Left renal cortex interstitium (tissue), 4 donors: ENCODE results near the gene IGSF9. TPM values are rescaled to one million over a fixed set of nuclear protein-coding genes. Genes with fewer than 3 reads are reported as not detected.
"Not testable (repeated sequence)": the region's sequence is repeated elsewhere in the genome, so short reads cannot be mapped to it uniquely, and the experiment has no call there.

Experiments
- DNase-seq, 4 donors: peaks; one replicate each; pipeline ENCODE4 v3.0.0-alpha.2; 2013; ENCODE audit warnings: low read depth in 4 of 4, low spot score in 2 of 4, missing footprints in 1 of 4
- polyA plus RNA-seq, 4 donors: library from polyadenylated mRNA; unstranded; fragments of 120-200 nt; gene quantifications; one replicate each; pipeline ENCODE4 v1.2.1, GENCODE V29; 2013; ENCODE audit not compliant: insufficient read length in 4 of 4

The IGSF9 gene
- polyA plus RNA-seq, 4 donors = 10.0 to 26.1 (median 18.3) TPM

DNA sequence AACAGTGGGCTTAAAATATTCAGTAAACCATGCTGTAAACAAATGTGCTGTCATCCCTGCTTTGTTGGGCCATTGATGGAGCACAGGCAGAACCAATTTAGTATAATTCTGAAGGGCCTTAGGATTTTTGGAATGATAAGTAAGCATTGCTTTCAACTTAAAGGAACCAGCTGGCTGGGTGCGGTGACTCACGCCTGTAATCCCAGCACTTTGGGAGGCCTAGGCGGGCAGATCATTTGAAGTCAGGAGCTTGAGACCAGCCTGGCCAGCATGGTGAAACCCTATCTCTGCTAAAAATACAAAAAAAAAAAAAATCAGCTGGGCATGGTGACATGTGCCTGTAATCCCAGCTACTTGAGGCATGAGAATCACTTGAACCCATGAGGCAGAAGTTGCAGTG, 41.4 kb downstream of the IGSF9 start:
- not testable (repeated sequence) for DNase-seq

DNA sequence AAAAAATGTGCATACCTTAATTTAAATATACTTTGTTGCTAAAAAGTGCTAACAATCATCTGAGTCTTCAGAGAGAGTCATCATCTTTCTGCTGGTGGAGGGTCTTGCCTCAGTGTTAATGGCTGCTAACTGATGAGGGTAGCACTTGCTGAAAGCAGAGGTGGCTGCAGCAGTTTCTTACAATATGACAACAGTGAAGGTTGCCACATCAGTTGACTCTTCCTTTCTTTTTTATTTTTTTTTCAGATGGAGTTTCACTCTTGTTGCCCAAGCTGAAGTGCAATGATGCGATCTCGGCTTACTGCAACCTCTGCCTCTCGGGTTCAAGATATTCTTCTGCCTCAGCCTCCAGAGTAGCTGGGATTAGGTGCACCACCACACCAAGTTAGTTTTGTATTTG, 42.9 kb downstream of the IGSF9 start:
- no peak for DNase-seq

DNA sequence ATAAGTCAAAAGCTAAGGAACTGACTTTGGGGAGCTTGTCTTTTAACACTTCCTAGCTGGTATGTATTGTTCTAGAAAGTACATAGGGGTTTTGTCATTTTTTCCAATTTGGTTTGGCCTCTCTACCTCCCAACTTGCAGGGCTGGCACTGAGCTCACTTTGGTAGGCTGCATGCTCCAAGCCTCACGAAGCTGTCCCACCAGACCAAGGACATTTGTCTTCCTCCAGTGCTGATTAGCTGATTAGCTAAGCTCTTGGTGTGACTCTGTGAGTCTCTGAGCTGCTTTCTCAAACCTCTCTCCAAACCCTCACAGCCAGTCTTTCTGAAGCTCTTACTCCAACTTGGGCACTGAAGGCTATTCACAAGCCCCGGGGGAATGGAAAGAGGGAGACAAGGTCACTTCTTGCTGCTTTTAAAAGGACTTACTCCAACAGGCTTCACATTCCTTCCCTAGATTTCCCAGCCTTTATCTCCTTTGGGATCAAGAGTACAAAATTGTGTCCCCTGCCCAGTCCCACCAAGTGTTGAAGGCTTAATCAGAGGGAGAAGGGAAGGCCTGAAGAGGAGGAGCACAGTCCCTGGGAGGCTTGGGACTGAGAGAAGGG, 44.6 kb downstream of the IGSF9 start:
- no peak for DNase-seq

DNA sequence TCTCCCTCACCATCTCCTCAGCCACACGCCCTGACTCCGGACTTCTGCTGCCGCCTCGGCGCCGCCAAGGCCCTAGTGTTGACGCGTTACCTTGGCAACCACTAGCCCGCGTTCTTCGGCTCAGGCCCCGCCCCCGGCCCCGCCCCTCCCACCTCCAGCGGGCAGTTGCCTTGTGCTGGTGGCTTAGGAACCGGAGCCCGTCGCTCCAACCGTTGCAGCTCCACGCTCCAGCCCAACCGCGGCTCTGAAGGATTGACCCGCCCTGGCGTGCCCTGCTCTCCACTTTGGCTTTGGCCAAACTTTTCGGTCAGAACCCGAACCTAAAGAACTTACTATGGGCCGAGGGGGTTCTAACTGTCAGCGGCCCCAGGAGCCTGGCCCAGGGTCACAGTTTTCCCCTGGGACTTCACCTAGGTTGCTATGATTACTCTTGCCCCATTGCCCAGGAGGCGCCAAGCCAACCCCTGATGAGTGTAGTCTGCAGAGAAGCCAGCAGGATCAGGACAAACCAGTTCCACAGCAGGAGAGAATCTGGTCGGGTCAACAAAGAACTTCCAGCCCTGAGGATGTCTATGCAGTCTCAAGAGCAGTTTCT, 45.2 kb downstream of the IGSF9 start, which contains the start of gene CFAP45:
TSS of gene CFAP45 (minus strand) at position 80 of the 595 bp plus-strand sequence. CDS start at position 13, 67 bp downstream.
- peak in 2 of 4 donors; percentile 74 to 75 for DNase-seq

DNA sequence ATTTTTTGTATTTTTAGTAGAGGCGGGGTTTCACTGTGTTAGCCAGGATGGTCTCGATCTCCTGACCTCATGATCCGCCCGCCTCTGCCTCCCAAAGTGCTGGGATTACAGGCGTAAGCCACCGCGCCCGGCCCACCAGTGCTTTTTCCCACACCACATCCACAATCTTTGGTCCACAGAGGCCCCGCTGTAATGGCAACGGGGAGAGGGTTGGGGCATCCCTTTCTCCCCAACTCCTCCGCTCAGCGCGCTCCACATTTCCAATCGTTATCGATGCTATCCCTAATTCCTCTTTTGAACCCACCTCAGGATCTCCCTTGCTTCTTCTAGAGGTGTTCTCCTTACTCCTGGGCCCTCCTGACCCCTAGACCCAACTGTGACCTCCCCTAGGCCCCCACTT, 45.8 kb downstream of the IGSF9 start:
- DNase-seq = not testable (repeated sequence)

DNA sequence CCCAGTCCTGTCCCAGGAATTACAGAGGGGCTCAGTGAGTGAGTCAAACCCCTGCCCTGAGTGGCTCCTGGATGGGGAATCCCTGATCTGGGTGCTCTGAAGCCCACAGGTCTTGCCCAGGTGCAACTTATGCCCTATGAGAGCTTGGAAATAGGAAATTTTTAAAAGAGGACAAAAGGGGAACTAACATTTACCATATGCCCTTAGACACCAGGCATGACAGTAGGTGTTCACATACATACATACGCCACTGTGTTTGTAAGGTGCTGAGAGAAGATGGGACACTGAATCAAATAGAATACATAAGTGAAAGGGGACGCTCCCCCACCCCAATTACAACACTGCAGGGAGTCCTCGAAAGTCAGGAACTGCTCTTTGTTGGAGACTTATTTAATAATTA, 46.9 kb downstream of the IGSF9 start:
- DNase-seq = no peak

DNA sequence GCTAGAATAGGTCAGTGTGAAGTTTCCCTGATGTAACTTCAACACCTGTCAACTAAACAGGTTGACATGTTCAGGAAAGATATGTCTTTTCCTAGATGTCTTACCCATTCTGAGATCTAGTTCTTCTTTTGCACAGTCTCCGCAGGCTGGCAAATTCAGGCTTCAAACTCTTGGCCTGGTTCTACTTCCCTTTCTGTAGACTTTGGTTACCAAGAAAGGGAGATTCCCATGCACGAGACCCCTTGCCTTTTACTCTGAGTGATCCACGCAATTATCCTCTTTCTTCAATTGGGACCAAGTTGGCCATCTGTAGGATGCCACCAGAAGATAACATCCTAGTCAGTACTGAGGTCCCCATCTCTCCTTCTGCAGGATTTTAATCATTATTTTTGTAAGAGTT, 47.5 kb downstream of the IGSF9 start:
- no peak for DNase-seq

DNA sequence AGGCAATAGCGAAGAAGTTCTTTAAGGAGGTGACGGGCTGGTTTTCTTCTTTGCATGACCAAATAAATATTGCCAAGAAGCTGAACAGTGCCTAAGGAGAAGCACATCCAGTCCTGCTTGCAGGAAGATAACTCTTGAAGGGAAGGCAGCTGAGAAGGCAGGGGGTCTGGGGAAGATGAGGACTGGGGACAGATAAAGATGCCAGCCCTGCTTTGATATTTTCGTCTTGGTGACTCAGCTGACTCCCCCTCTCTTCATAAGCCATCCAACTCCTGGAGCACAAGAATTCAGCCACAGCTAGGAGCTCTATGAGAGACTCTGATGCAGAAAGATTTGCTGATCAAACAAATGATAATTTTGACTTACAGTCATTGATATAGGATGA, 48.9 kb downstream of the IGSF9 start:
- DNase-seq = no peak

DNA sequence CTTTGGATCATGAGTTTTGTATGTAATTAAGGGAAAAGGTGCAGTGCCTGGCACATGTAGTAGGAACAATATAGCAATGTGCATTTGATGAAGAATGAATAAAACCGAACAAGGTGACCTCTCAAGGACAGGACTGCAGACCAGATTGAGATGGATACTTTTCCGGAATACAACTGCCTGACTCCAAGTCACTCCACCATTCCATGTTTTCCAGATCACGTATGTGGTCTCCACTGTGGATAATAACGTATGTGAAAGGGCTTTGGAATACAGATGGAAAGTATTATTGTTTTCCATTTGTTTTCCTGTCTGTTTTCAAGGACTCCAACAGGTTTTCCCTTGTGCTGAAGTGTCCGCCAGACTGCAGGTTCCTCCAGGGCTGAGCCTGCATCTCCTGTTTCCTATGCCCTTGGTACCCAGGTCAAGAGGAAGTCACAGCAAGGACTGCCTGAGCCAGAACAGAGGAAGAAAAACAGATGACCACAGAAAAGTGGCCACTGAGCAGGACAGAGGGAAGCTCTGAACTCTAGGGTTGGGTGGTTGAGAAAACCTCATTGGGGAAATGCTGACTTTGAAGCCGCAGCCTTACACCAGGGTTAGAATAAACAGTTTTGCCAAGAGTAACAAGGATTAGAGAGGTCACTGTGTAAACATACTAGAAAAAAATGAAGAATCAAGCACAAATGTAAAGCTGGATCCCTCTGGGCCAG, 49.4 kb downstream of the IGSF9 start:
- no peak for DNase-seq

DNA sequence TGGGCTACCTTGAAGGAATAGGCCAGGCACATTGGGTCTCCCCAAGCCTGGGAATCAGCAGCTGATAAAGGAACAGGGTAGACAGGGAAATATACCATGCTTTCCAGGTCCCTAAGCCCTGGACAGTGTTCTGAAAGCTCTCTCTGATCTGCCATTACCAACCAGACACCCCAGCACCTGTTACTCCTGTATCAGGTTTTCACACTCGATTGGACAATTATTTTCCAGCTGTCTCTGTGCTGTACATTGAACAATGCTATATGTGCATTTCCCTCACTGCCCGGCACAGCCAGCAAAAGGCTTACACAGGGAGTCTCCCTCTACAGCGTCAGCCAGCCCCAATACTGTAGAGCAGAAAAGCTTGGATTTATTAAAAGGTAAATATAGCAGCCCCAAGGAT, 50.1 kb downstream of the IGSF9 start:
- DNase-seq = no peak

DNA sequence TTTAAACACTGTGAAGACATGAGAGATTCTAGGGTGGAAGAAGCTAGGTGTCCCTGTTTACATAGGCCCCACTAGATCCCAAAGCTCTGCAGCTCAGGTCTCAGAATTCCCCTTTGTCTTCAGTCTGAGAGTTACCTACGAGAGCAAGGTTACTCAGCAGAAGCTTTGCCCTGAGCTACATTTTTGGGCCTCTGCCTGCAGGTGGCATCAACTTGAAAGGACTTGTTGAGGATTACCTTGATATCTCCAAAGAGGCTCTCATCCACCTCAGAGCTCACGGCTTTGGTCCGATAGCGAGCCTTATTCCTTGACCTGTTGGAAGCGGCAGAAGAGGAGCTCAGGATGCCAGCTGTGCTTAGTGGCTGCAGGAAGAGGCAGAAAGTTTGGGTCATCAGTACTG, 52.5 kb downstream of the IGSF9 start:
- no peak for DNase-seq

DNA sequence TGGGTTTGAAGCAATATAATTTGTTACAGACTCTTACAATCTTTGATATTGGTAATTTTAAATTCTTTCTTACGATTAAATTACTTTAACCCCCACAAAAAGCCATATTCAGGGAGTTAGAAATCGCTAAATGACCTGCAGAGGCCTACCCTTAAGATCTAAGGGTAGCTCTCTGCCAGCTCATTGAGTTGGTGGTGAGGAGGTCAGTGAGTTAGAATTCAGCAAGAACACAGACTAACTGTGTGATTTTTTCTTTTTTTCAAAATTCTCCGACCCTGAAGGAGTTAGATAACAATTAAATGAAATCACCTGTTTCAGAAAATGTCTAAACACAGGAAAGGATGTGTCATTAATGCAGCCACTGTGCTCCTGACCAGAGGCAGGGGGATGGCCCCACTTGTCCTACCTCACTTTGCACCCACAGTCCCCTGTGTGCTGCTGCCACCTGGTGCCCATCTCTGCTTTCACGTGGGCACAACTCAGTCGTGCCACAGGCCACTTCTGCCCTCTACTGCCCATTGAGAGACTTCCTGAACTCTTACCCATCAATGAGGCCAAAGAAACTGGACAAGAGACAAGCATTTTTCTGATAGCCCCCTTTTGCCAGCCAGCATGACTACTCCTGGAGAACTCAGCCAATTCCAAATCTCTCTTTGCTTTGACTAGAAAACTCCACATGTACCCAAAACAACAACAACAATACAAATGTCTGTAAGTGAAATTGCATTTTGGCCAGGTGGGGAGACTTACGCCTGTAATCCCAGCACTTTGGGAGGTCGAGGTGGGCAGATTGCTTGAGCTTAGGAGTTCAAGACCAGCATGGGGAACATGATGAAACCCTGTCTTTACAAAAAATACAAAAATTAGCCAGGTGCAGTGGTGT, 53.9 kb downstream of the IGSF9 start:
- no peak for DNase-seq

DNA sequence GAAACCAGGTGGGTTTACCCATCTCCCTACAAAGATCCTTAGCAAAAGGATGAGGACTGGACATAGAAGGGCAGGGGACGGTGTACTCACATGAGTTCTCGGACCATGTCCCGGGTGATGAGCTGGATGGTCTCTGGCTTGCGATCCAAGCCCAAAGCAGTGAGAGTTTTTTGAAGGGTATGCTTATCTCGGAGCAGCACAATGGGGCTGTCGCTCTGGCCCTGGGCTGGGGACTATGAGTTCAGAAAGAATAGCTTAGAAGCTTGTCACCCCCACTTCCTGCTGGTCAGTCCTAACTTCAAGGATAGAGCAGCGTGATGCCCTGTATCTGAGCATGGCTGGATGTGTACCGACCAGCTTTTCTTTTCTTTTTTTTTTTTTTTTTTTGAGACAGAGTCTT, 55.0 kb downstream of the IGSF9 start:
- no peak for DNase-seq

DNA sequence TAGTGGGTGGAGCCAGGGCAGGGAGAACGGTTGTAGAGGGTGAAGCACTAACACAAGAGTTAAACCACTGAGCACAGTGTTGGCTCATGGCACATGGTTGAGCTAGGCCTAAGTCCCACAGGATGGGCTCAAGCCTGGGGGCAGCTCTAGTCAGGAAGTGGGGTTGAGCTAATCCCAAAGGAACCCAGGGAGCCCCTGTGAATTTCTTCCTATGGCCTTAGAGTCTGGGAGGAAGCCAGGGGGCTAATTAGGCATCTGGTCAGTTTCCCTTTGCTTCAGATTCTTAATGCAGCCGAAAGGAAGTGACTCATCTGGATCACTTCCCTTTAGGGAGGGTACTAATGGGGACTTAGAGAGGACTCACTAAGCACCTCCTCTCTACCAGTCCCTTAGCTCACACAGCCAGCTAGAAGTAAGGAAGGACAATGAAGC, 55.6 kb downstream of the IGSF9 start:
- no peak for DNase-seq

DNA sequence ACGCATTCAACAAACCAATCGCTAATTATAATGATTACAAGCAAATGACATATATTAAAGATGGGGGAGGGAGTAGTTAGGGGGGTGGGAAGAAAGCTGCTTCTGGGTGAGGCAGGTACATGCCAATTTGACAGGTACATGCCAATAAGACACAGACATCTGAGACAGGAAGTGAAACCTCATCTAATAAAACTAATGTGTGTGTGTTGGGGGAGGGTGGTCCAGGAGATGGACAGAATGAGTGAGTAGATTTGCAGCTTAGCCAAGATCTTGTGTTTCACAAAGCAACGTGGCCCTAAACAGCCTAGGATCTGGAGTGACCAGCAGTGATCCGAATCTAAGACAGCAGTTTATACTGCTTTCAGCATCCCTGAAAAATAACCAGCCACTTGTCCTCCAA, 56.2 kb downstream of the IGSF9 start:
- DNase-seq = no peak

DNA sequence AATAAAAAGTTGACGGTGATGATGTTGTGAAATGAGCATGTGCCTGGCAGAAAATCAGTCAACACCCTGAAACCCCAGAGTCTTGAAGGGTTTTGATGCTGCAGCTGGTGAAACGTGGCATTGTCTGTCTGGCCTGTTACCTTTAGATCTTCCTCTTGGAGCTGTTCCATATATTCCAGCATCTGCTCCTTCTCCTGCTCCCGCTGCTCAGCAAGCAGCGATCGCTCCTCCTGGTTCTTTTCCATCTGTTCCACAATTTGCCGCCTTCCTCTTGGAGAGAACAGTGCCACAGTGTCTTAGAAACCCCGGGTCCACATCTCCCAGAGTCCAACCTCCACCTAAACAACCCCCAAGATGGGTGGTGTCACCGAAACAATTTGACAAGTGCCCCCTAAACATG, 61.1 kb downstream of the IGSF9 start:
- no peak for DNase-seq

DNA sequence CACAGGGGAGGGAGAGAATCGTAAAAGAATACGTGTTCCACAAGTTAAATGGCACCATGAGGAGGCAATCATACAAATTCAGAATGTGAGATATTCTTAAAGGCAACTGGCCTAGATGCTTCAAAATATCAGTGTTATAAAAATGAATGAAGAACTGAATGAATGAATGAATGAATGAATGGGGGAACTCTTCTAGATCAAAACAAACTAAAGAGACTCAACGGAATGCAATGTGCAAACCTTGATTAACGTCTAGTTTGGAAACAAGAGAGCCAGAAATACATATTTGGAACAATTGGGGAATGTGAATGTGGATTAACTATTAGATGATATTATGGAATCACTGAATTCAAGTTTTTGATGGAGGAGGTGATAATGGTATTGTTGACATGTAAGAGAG, 62.3 kb downstream of the IGSF9 start:
- no peak for DNase-seq

DNA sequence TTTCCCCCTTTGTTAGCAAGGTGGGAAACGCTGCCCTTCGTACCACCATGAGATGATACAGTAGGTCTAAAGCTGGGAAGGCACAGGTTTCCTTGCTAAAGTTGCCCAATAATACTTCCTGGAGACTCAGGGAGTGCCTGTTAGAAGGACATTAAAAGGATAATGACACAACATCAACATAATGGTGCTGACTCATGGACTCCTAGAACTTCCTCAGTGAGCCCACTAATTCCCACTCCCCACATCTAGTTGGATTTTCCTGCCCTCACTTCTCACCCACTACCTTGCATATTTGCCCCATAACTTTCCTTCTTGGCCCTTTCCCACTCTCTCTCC, 62.9 kb downstream of the IGSF9 start:
- DNase-seq = no peak

DNA sequence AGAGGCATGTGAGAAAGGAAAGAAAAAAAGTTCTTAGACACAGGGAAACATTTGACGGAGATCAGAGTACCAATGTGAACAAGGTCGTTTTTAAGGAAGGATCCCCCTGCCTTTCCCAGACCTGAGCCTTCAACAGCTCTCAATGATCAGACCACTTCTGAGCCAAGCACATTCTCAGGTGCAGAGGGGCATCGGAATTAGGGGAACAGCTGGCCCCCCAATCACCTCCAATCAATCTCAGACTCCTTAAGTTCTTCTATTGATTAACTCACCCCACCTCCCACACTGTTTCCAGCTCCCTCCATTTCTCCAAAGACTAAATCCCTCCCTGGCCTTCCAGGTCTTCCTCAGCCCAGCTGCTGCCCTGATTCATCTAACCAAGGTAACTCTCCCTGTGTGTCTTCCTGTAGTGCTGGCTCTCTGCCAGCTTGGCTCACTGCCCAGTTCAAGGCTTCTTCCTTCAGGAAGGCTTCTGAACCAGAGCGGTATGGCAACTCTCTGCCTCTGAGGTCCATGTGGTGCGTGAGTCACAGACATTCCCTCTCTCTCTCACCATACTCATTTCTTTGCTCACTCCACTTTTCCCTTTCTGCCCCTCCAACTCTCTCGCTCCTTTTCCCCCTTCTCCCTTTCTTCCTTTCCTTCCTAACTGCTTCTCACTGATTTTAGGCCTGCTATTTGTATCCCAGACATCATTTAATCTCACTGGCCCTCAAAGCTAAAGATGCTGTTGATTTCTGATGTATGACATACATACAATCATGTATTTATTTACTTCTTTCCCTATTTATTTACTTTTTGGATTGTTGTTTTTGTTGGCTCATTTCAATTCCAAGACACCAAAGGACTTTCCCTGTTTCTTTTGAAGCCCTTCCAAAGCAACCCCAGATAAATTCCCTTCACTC, 63.5 kb downstream of the IGSF9 start:
- peak in 1 of 4 donors; percentile 55 for DNase-seq

DNA sequence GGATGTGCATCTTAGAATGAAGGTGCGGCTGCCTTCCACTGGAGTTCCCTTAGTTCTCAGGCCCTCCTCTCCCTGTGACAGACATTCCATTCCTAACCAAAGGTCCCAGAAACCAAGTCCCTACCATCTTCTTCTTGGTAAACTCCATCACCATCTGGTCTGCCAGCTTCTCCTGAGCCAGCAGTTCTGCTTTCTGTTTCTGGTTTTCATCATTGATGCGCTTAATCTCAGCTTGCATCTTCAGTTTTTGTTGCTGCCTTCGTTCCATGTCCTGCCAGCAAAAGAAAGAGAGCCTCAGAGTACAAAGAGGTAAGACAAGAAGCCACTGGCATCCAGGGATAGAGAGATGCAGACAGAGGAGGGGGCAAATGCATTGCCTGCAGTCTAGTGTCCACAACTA, 65.0 kb downstream of the IGSF9 start:
- no peak for DNase-seq
